ENCODE results near the gene FATE1.

Gene FATE1

DNA sequence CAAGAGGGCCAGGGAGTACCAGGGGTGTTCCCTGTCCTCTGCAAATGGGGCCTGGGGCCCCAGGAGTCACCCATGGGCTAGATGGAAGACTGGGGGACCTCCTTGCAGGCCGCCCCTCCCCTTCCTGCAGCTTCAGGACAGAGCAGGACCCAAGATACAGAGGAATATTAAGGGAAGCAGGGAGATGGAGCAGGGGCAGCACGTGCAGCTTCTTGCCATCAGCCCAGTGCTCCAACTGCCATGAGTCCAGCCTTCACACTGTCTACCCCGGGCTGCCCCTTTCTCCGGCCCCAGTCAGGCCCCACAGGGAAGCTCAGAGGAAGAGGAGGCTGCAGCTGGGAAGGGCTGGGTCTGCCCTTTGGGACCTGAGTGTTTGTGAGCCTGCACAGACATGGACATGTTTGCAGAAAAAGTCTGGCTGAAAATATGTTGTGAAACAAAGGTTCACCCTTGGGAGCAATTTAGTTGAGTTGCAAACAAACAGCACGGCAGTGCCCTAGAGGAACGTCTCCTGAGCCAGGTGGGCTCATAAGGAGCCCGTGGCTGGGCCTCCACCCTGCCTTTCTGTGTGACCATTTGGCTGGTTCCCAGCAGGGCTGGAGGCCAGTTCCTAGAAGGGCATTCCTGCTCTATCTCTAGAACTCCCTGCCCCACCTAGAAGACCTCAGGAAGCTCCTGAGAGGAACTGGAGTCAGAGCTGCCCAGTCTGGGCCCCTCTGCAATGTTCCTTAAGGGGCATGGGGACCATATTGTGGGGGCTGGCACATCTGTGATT is 8.9 kb downstream of the FATE1 start:
- Mint-ChIP-seq H3K27ac (no peak overlapping the region), H3K4me3 (no peak overlapping the region), H3K36me3 (no peaks in the 10 kb centered on the region), H3K9me3 (no peaks in the 10 kb centered on the region), H3K4me1 (no peaks in the 10 kb centered on the region)
- DNase-seq (ENCODE audit: low spot score in 2 of 2), result no peak
- ATAC-seq, result no peak

DNA sequence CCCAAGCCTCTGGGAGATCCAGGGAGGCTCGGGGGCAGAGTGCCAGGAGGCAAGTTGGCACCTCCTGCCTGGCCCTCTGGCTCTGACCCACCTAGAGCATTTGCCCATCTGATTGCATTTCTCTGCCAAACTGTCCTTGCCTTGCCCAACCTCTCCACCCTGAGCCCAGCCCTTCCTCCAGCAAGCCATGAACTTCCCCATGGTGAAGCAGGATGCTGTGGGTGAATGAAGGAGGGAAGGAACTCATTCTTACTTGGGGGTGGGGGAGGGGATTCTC is 9.4 kb downstream of the FATE1 start:
- Mint-ChIP-seq H3K9me3 (no peaks in the 10 kb centered on the region), H3K36me3 (no peaks in the 10 kb centered on the region), H3K4me3 (no peak overlapping the region), H3K27ac (no peak overlapping the region), H3K4me1 (no peaks in the 10 kb centered on the region)
- DNase-seq (ENCODE audit: low spot score in 2 of 2), result no peak
- ATAC-seq, result no peak

DNA sequence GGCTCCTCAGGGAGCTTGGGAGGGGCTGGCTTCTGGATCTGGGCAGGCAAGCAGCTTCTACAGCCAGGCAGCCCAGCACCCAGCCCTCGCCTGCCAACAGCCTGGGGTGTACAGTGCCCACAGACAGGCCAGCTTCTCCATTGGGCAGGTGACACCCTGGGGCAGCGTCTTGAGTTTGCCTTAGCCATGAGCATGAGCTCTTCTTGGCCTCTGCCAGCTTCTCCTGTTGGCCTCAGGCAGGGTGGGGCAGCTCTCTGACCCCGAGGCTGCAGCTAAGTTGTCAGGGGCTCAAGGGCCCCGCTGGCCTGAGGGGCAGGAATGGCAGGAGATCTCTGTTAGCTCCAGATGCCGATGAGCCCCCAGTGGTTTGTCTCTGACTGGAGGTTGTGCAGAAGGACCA is 10.9 kb downstream of the FATE1 start:
- Mint-ChIP-seq H3K27ac (no peak overlapping the region), H3K4me1 (no peaks in the 10 kb centered on the region), H3K36me3 (no peaks in the 10 kb centered on the region), H3K4me3 (no peak overlapping the region), H3K9me3 (no peaks in the 10 kb centered on the region)
- ATAC-seq (no peak), DNase-seq (ENCODE audit: low spot score in 2 of 2) (no peak)

DNA sequence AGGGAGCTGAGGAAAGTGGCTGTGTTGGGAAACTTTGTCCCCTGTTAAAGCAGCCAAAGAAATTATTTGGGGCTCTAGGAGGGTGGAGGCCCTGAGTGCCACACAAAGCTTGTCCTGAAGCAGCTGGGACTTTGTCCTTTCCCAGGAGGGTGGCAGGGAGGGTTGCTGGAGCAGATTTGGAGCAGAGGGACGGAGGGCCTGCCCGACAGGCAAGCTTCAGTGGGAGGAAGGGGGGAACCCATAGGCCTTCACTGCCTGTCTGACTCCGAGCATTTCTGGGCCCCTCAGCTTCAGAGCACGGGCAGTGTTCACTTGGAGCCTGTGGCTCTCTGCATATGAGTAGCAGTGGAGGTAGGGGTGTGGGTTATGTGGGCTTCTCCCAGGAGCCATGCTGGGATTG is 11.5 kb downstream of the FATE1 start:
- H3K4me3 Mint-ChIP-seq, result no peak overlapping the region
- H3K27ac Mint-ChIP-seq, result no peak overlapping the region
- no peak for DNase-seq (ENCODE audit: low spot score in 2 of 2)
- H3K9me3 Mint-ChIP-seq, result no peaks in the 10 kb centered on the region
- no peaks in the 10 kb centered on the region for H3K4me1 Mint-ChIP-seq
- ATAC-seq, result no peak
- no peaks in the 10 kb centered on the region for H3K36me3 Mint-ChIP-seq

DNA sequence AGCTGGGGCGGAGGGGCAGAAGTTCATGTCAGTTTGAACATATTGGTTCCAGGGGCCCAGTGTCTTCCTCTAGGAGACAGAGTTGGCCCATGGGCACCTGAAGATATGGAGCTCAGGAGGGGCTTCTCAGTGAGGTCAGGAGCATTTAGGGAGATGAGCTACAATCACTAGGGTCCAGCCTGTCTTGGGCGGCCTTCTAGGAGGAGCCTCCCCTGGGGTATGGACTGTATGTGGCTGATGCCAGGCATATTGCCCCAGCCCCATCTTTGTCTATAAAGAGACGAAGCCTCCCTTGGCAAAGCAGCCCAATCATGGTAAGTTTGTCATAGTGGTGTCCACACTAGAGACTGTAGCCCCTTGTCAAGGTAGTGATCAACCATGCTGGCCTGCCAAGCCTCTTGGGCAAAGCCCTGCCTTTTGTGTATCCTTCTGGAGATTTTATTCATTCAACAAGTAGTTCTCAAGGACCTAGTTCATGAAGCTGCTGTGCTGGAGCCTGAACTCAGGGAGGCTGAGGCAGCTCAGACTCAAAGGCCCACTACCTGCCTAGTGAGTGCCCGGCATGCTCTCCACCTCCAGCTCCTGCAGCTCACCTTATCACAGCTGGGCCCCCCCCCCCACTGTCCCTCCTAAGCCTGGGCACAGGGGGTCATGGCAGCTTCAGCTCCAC is 13.4 kb downstream of the FATE1 start:
- Mint-ChIP-seq H3K27ac (no peak overlapping the region), H3K4me3 (no peak overlapping the region), H3K36me3 (no peaks in the 10 kb centered on the region), H3K4me1 (no peaks in the 10 kb centered on the region), H3K9me3 (no peaks in the 10 kb centered on the region)
- ATAC-seq, result no peak
- DNase-seq (ENCODE audit: low spot score in 2 of 2), result no peak

DNA sequence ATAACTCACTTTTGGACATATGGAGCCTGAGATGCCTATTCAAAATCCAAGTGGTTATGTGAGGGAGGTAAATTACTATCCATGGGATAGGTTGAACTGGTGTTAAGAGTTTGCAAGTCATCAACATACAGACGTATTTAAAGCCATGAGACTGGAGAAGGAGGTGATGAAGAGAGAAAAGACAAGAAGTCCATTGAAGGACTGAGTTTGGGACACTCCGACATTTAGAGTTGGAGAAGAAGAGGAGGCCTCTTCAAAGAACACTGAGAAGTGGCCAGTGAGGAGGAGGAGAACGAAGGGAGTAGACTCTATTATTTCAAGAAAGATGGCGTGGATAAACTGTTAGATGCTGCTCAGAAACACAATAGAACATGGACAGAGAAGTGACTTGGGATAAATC is 18.6 kb downstream of the FATE1 start, which contains the start of gene CNGA2:
Gene CNGA2, plus strand, starts transcription at position 301 of the 400 bp plus-strand sequence. CDS start 3,738 bp downstream, outside the sequence.
- ATAC-seq (no peak), DNase-seq (ENCODE audit: low spot score in 2 of 2) (no peak)
- Mint-ChIP-seq H3K4me1 (no peaks in the 10 kb centered on the region), H3K36me3 (no peaks in the 10 kb centered on the region), H3K9me3 (no peaks in the 10 kb centered on the region), H3K27ac (no peak within 1 kb of the TSS), H3K4me3 (no peak within 1 kb of the TSS)

DNA sequence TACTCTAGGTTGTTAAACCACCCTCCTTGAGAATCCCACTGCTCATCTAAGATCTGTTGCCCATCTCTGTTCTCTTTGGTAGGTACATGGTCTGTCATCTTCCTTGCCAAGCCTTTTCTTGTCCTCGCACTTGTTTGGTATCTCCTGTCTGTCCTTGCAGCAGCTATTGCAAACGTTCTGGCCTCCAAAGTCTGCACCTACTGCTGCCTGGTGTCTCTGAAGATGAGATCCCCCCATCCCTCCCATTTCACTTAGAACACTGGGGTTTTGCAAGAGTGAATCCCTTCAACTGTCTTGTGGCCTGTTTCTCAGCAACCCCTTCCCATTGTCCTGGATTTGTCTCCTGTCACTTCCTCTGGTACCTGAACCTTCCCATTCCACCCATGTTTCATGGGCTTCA is 19.4 kb downstream of the FATE1 start:
- Mint-ChIP-seq H3K27ac (no peak overlapping the region), H3K4me3 (no peak overlapping the region), H3K36me3 (no peaks in the 10 kb centered on the region), H3K4me1 (no peaks in the 10 kb centered on the region), H3K9me3 (no peaks in the 10 kb centered on the region)
- ATAC-seq (no peak), DNase-seq (ENCODE audit: low spot score in 2 of 2) (no peak)

DNA sequence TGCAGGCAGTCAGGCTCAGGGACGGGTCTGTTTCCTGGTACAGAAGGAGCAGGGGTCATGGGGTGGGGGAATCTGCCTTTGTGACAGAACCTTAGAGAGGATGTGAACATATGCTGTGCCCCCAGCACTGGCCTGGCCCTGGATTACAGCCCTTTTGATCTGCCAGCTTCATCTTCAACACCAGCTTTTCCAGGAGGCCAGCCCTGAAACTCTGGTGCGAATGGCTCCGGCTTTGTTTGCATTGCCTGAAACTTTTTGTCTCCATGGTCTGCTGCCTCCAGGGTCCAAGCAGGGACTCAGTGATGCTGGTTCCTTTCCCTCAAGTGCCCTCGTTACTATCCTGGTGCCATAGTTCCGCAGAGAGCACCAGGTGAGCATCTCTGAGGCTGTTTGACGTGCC is 20.9 kb downstream of the FATE1 start:
- Mint-ChIP-seq H3K27ac (no peak overlapping the region), H3K9me3 (no peaks in the 10 kb centered on the region), H3K4me3 (no peak overlapping the region), H3K36me3 (no peaks in the 10 kb centered on the region), H3K4me1 (no peaks in the 10 kb centered on the region)
- DNase-seq (ENCODE audit: low spot score in 2 of 2), result no peak
- ATAC-seq, result no peak

DNA sequence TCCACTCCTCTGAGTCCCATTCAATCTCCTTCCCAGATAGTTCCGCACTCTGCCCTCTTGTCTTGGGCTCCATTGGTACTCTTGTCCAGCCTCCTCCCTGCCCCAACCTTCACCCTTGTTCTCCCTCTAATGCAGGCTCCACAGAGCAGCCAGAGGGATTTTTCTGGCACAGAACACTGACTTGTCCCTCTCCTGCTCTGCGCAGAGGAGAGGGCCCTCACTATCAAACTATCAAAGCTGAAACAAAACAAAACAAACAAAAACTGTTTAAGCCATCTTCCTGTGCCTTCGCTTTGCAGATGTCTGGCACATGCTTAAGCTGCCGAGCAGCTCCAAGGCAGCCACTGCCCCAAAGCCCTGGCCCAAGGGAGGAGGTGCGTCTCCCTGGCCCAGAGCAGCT is 21.7 kb downstream of the FATE1 start:
- no peak for ATAC-seq
- Mint-ChIP-seq H3K4me3 (no peak overlapping the region), H3K4me1 (no peaks in the 10 kb centered on the region), H3K9me3 (no peaks in the 10 kb centered on the region), H3K36me3 (no peaks in the 10 kb centered on the region), H3K27ac (no peak overlapping the region)
- no peak for DNase-seq (ENCODE audit: low spot score in 2 of 2)

DNA sequence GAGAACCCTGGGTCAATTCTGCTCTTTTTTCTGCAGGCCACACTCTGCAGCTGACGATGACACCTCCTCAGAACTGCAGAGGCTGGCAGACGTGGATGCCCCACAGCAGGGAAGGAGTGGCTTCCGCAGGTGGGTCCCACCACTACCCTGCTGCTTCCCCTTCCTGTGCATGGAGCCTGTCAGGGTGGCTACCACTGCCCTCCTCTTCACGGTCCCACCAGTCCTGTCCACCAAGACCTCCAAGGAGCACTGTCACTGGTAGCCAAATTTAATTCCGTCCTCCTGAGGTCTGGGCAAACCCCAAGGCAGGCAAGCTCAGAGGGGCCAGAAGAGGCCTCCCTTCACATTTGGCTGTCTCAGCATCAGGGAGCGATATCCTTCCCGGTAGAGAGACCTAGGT is 22.9 kb downstream of the FATE1 start:
- H3K4me3 Mint-ChIP-seq, result no peak overlapping the region
- no peaks in the 10 kb centered on the region for H3K36me3 Mint-ChIP-seq
- no peak for DNase-seq (ENCODE audit: low spot score in 2 of 2)
- no peak for ATAC-seq
- no peak overlapping the region for H3K27ac Mint-ChIP-seq
- no peaks in the 10 kb centered on the region for H3K4me1 Mint-ChIP-seq
- no peaks in the 10 kb centered on the region for H3K9me3 Mint-ChIP-seq

DNA sequence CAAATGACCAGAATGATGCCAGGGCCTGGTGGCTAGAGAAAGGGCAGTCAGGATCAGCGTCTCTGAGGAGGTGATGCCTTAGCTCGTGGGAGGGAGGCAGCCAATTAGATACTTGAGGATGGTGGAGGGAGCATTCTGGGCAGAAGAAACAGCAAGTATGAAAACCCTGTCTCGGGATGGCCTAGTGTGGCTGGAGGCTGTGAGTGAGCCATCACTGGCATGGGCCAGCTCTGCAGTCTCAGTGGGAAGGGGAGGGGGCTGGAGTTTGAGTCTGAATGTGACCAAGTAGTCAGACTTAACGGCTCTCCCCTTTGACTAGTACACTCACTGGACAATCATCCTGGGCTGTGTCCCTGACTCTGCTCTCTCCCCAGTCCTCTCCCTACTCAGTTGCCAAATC is 25.8 kb downstream of the FATE1 start:
- H3K4me1 Mint-ChIP-seq, result no peaks in the 10 kb centered on the region

DNA sequence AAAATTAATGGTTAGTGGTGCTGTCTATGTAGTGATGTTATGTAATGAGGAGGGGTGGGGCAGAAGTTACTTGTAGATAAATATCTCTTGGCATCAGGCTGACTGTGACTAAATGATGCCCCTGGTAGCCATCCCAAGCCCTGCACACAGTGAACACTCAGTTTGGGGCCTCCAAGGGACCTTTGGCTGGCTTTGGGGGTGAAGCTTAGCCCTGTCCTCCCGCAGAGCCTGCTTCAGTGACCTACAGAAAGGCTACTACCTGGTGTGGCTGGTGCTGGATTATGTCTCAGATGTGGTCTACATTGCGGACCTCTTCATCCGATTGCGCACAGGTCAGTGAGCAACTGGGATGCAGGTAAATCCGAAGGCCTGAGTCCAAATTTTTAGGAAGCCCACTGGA is 26.5 kb downstream of the FATE1 start:
- Mint-ChIP-seq H3K4me1 (no peaks in the 10 kb centered on the region), H3K27ac (no peak overlapping the region), H3K9me3 (no peaks in the 10 kb centered on the region), H3K36me3 (no peaks in the 10 kb centered on the region), H3K4me3 (no peak overlapping the region)
- no peak for ATAC-seq
- DNase-seq (ENCODE audit: low spot score in 2 of 2), result no peak

More for the DNA sequence above, 25.8 kb downstream of the FATE1 start:
- no peaks in the 10 kb centered on the region for H3K9me3 Mint-ChIP-seq
- H3K27ac Mint-ChIP-seq, result no peak overlapping the region
- no peak for ATAC-seq
- H3K36me3 Mint-ChIP-seq, result no peaks in the 10 kb centered on the region
- H3K4me3 Mint-ChIP-seq, result no peak overlapping the region
- no peak for DNase-seq (ENCODE audit: low spot score in 2 of 2)

DNA sequence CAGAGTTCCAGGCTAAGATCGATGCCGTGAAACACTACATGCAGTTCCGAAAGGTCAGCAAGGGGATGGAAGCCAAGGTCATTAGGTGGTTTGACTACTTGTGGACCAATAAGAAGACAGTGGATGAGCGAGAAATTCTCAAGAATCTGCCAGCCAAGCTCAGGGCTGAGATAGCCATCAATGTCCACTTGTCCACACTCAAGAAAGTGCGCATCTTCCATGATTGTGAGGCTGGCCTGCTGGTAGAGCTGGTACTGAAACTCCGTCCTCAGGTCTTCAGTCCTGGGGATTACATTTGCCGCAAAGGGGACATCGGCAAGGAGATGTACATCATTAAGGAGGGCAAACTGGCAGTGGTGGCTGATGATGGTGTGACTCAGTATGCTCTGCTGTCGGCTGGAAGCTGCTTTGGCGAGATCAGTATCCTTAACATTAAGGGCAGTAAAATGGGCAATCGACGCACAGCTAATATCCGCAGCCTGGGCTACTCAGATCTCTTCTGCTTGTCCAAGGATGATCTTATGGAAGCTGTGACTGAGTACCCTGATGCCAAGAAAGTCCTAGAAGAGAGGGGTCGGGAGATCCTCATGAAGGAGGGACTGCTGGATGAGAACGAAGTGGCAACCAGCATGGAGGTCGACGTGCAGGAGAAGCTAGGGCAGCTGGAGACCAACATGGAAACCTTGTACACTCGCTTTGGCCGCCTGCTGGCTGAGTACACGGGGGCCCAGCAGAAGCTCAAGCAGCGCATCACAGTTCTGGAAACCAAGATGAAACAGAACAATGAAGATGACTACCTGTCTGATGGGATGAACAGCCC is 28.0 kb downstream of the FATE1 start:
- Mint-ChIP-seq H3K4me3 (no peak overlapping the region), H3K27ac (no peak overlapping the region), H3K9me3 (no peaks in the 10 kb centered on the region), H3K36me3 (no peaks in the 10 kb centered on the region), H3K4me1 (no peaks in the 10 kb centered on the region)
- no peak for DNase-seq (ENCODE audit: low spot score in 2 of 2)
- ATAC-seq, result no peak

DNA sequence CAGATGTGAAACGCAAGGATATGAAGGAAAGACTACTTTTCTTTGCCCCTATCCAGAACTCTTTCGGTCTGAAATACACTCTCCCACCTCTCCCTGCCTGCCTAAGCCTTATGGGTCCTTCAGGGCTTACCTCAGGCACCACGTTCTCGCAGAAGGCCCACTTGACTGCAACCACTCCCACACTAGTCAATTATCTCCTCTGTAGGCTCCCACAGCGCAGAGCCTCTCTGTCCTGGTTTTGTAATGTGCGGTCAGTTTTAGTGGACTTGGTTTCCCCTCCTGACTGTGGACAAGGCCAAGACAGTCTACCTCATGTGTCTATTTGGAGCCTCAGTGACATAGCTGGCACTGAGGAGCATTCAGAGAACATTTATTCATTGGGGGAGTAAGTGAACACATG is 29.8 kb downstream of the FATE1 start:
- DNase-seq (ENCODE audit: low spot score in 2 of 2), result no peak
- no peak overlapping the region for H3K27ac Mint-ChIP-seq
- no peaks in the 10 kb centered on the region for H3K36me3 Mint-ChIP-seq
- H3K9me3 Mint-ChIP-seq, result no peaks in the 10 kb centered on the region
- ATAC-seq, result no peak
- H3K4me3 Mint-ChIP-seq, result no peak overlapping the region
- H3K4me1 Mint-ChIP-seq, result no peaks in the 10 kb centered on the region

DNA sequence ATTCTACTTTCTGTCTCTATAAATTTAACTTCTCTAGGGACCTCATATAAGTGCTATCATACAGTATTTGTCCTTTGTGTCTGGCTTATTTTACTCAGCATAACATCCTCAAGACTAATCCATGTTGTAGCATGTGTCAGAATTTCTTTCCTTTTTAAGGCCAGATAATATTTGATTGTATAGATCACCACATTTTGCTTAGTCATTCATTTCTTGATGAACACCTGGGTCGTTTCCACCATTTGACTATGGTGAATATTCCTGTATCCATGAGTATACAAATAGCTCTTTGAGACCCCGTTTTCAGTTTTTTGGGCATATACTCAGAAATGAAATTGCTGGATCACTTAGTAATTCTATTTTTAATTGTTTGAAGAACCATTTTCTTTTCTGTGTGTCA is 30.7 kb downstream of the FATE1 start:
- Mint-ChIP-seq H3K36me3 (no peaks in the 10 kb centered on the region), H3K4me3 (no peak overlapping the region), H3K4me1 (no peaks in the 10 kb centered on the region), H3K9me3 (no peaks in the 10 kb centered on the region), H3K27ac (no peak overlapping the region)
- DNase-seq (ENCODE audit: low spot score in 2 of 2) (no peak), ATAC-seq (no peak)

DNA sequence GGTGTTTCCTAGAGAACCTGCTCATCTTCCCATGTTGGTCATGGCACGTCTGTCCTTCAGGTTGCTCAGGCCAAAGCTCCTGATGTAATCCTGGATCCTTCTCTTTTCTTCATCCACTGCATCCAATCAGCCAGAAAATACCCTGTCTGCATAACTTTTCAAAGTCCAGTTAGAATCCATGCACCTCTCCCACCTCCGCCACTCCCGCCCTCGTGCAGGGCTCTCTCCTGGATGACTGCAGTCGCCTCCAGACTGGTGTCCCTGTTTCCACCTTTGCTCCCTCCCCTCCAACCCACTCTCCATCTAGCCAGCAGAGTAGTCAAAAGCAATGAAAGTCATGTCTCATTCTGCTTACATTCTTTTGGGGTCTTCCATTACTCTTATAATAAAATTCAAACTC is 34.7 kb downstream of the FATE1 start:
- H3K4me1 Mint-ChIP-seq, result no peaks in the 10 kb centered on the region
- no peak overlapping the region for H3K27ac Mint-ChIP-seq
- no peak for ATAC-seq
- H3K4me3 Mint-ChIP-seq, result no peak overlapping the region
- H3K9me3 Mint-ChIP-seq, result no peaks in the 10 kb centered on the region
- DNase-seq (ENCODE audit: low spot score in 2 of 2), result no peak
- no peaks in the 10 kb centered on the region for H3K36me3 Mint-ChIP-seq
